Measurements from ENCODE around the gene HSCB.
"Not testable (repeated sequence)": the region's sequence is repeated elsewhere in the genome, so short reads cannot be mapped to it uniquely, and the experiment has no call there.

DNA sequence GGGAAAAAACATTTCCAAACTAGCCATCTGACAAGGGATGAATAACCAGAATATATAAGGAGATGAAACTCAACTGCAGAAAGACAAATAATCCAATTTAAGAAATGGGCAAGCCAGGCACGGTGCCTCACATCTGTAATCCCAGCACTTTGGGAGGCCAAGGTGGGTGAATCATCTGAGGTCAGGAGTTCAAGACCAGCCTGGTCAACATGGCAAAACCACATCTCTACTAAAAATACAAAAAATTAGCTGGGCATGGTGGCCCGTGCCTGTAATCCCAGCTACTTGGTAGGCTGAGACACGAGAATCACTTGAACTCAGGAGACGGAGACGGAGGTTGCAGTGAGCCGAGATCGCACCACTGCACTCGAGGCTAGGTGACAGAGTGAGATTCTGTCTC, 3.0 kb upstream of the HSCB start:
- TF ChIP-seq, protein P1, sequence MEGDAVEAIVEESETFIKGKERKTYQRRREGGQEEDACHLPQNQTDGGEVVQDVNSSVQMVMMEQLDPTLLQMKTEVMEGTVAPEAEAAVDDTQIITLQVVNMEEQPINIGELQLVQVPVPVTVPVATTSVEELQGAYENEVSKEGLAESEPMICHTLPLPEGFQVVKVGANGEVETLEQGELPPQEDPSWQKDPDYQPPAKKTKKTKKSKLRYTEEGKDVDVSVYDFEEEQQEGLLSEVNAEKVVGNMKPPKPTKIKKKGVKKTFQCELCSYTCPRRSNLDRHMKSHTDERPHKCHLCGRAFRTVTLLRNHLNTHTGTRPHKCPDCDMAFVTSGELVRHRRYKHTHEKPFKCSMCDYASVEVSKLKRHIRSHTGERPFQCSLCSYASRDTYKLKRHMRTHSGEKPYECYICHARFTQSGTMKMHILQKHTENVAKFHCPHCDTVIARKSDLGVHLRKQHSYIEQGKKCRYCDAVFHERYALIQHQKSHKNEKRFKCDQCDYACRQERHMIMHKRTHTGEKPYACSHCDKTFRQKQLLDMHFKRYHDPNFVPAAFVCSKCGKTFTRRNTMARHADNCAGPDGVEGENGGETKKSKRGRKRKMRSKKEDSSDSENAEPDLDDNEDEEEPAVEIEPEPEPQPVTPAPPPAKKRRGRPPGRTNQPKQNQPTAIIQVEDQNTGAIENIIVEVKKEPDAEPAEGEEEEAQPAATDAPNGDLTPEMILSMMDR (IDR thresholded peaks at IDR 0.05; ENCODE audit: low read length): not testable (repeated sequence)
- TF ChIP-seq EZH2 (IDR thresholded peaks at IDR 0.05; ENCODE audit: borderline replicate concordance, low read length): not testable (repeated sequence)
